ENCODE data around the gene FASLG. TPM values are rescaled to one million over a fixed set of nuclear protein-coding genes. Genes with fewer than 3 reads are reported as not detected.

Gene FASLG
- polyA plus RNA-seq, 4 donors: 0.05 to 0.21 (median 0.16) TPM

DNA sequence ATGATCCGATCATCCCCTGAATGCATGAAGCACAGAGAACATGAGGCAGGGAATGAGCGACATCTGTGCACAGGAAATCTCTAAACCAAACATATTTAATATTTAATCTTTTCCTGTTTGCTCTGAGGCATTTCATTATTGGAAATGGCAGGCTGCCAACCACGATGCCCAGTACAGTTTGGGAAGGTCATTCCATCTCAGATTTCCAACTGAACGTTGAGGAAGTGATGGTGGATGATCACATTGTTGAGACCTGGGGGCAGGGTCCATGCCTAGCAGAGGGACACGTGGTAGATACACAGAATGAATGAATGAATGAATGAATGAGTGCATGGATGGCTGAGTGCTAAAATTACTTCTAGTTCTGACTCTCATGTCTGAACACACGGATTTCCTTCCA is 15.9 kb upstream of the FASLG start:
- DNase-seq (ENCODE audit: low read depth in 4 of 4, low spot score in 3 of 4): no peak

DNA sequence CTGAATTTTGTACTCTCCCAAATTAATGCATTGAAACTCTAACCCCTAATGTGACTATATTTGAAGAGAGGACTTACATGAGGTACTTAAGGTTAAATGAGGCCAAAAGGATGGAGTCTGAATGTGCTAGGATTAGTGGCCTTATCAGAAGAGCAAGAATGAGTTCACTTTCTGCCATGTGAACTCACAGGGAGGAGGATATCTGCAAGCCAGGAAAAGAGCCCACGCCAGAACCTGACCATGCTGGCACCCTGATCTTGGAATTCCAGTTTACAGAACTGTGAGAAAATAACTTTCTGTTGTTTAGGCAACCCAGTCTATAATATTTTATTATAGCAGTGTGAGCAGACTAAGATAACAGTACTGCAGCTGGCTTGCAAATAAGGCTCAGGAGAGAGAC is 12.2 kb upstream of the FASLG start:
- no peak for DNase-seq (ENCODE audit: low read depth in 4 of 4, low spot score in 3 of 4)

DNA sequence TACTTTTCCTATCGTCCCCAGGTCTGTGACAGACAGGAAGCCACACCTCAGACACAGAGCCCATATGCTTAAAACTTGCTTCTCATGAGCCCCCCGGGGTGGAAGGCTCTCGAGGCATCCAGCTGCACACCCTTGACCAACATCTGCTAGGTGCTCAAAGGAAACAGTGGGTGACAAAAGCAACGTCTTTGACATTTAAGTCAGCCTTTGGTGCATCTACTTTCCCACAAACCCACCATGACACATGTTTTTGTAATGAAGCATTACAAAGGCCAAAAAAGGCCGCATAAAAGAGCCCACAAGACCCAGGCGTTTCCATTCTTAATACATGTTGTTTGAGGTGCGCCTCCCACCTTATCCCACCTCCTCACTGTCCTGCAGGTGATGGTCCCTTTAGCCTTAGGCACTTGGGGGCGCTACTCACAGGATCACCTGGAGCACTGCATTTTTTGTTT is 11.8 kb upstream of the FASLG start:
- no peak for DNase-seq (ENCODE audit: low read depth in 4 of 4, low spot score in 3 of 4)

DNA sequence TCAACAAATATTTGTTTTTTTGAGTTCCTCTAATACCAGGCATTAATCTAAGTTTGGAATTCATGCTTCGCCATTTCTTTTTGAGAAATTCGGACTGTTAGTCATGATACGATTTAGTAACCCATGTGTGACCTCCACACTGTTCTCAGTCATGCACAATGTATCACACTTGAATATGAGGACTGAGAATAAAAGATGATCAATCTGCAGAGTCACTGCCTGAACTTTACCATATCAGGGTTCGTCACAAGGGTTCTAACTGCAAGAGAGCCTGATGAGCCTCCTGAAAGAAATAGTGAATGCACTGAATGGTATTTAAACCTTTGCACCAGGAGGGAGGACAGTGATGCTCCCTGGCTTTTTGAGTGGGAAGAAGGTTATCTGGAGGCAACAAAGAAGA is 10.9 kb upstream of the FASLG start:
- DNase-seq (ENCODE audit: low read depth in 4 of 4, low spot score in 3 of 4): no peak

DNA sequence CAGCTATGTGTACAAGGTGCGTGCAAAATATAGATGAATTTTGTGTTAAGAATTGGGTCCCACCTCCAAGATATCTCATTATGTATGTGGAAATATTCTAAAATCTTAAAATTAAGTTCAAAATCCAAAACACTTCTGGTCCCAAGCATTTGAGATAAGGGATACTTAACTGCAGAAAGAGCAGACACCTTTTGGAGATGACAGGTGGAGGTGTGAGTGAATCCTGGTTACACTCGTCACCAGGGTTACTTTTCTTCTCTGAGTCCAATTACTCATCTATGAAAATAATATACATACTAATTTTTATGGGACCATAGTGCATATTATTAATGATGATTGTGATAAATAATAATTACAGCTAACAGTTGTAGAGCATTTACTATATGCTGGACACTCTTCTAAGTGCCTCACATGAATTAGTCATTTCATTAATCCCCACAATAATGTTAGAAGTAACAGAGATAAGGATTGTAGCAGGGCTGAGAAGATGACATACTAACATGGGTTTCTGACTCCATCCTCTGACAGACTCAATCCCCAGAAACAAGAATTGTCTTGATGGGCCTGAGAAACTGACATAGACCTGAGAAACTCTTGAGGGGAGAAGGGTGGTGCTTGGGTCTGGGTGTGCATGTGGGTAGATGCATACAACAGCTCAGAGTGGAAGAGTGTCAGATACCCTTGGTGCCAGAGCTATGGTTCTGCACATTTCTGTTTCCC is 8.3 kb upstream of the FASLG start:
- no peak for DNase-seq (ENCODE audit: low read depth in 4 of 4, low spot score in 3 of 4)

DNA sequence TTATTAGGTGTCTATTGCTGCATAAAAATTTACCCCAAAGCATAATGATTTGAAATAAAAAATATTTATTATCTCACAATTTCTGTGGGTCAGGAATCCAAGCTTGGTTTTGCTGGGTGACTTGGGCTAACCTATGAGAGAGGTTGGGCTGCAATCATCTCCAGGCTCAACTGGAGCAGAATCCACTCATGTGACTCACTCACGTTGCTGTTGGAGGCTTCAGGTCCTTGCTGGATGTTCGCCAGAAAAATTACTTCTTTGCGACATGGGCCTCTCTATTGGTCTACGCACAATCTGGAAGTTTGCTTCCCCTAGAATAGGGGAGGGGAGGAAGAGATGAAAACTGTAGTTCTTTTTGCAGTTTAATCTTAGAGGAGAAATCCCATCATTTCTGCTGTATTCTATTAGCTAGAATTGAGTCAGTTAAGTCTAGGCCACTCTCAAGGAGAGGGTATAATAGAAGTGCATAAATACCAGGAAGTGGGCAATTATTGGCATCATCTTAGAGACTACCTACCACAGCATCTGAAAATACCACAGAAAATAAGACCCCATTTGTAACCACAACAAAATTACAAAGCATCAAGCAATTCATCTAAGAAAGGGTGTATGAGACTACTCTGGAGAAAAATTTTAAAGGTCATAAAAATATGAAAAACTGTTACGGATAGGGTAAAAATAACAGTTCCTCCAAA is 5.7 kb upstream of the FASLG start:
- DNase-seq (ENCODE audit: low read depth in 4 of 4, low spot score in 3 of 4): no peak

DNA sequence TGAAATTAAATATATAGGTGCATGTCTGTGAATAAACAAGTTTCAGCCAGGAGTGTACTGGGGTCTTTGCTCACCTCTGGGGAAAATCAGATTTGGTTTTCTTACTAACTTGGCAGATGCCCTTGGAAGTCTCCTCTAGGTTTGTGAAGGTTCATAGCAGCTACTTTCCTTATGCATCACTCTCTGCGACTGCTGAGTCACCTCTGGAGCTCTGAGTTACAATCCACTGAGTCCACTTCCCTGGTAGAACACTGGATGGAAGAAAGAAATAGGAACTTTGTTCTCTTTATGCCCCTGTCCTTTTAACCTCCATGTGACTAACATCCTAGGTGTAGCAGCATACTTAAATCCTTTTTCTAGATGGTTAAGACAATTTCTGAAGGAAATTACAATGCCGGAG is 4.4 kb upstream of the FASLG start:
- DNase-seq (ENCODE audit: low read depth in 4 of 4, low spot score in 3 of 4): no peak

DNA sequence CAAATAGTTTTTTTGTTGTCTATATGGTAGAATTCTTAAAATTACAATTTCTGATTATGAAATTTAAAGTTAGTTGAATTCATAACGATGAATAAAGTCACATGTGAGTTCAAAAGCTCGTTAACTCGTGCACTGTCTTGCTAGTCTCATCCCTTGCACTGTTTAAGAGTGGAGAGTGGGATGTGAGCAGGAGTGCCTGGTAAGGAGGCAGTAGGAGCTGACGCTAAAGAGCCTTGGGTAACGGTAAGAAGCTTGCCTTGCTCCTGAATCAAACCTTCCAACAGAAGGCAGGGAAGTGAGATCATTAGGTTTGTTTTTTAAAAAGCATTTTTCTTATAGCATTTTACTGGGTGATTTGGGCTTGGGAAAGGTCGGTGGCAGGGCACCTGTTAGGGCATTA is 2.3 kb upstream of the FASLG start:
- DNase-seq (ENCODE audit: low read depth in 4 of 4, low spot score in 3 of 4): no peak

DNA sequence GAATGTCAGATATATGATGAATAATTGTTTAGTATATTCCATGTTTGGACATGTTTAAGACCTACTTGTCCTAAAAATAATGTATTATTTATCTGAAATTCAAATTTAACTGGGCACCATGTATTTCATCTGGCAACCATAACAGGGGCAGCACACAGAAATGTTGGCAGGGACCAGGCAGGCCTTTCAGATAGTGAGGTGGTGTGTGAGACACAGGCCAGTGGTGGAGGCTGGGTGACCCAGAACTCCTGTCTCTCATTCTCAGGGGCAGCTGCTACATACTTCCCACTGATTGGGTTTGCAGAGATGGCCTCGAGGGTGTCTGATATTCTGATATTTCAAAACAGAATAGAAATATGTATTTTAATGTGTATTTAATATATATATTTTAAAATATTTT is 1.3 kb upstream of the FASLG start:
- DNase-seq (ENCODE audit: low read depth in 4 of 4, low spot score in 3 of 4): no peak

DNA sequence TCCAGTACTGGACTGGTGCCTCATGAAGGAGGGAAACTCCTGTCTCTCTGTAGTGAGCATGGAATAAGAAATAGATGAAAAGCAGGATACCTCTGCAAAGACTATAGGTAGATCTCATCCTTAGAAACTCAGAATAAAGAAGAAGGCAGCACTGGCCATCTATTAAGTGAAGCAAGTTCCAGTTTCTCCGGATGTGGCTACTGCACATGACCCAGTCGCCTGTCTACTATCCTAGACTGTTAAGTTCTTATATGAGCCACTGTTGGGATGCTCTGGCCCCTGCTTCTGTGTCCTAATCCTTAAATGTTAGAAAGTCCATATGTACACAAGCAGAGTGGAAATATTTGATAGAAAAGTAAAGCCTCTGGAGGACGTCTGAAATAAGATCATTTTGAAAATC is 2.2 kb downstream of the FASLG start:
- DNase-seq (ENCODE audit: low read depth in 4 of 4, low spot score in 3 of 4): no peak

DNA sequence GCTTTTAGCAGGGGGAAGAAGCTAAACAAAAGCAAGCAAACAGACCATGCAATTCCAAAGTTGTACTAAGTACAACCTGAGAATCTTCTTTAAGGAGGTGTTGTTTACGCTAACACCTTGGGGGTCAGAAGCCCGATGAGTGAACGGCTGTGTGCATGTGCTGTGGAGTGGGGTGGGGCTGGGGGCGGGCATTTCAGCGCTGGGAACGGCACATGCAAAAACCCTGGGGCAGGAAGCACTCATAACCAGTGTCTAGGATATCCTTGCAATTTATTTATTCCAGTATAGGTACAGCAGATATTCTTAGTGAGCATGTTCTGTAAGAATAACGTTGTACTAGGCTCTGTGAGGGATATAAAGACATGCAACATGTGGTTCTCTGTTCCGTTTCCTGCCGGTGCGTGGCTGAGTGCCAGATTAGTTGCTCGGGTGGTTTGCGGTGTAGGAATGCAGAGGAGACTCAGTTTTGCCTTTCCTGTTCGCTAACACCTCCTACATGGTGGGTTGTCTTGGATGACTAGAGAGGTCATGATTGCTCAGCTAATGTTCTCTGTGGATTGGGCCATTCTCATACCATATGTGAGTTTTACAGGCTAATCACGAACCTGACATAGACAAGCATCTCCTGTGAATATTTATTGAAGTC is 3.7 kb downstream of the FASLG start:
- DNase-seq (ENCODE audit: low read depth in 4 of 4, low spot score in 3 of 4): peak in 1 of 4 donors; percentile 5

DNA sequence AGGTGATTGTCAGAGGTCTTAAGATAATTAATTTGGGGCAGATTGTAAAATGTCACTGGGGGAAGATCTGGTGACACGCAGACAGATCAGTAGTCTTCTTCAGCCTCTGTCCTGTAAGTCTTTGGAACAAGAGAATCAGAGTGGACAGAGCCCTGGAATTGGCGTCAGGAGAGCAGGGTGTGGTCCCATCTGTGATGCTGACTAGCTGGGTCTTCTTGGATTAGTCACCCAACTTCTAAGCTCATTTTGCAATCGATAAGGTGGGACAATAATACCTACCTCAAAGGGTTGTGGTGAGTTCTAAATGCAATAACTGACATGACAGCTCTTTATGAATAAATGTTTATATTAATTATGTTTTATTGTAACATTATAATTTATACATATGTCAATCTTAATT is 4.8 kb downstream of the FASLG start:
- no peak for DNase-seq (ENCODE audit: low read depth in 4 of 4, low spot score in 3 of 4)

DNA sequence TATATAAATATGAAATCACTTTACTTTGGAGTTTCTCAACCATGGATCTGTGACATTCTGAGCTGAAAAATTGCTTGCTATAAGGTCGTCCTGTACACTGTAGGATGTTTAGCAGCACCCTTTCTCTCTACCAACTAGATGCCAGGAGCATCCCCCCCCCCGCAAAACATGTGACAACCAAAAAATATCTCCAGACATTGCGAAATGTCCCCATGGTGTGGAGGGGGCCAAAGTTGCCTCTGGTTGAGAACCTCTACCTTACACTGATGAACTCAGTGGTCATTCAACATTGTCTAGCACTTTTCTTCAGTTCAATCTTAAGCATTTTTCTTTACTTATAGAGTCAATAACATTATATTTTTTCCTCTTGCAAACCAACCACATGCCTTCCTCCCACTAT is 9.2 kb downstream of the FASLG start:
- no peak for DNase-seq (ENCODE audit: low read depth in 4 of 4, low spot score in 3 of 4)

DNA sequence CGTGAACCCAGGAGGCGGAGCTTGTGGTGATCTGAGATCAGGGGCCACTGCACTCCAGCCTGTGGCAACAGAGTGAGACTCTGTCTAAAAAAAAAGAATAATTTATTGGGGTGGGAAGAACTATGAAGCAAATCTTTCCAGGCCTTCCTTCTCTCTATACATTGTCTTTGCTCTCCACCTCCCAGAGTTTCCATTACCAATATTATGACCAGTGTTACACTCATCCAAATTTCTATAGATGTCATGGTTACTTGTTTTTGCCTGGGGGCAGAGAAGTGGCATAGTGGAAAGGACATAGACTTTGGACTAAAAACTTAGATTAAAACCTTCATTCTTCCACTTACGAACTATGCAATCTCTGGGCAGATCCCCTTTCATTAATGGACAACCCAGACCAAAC is 10.1 kb downstream of the FASLG start:
- DNase-seq (ENCODE audit: low read depth in 4 of 4, low spot score in 3 of 4): no peak

DNA sequence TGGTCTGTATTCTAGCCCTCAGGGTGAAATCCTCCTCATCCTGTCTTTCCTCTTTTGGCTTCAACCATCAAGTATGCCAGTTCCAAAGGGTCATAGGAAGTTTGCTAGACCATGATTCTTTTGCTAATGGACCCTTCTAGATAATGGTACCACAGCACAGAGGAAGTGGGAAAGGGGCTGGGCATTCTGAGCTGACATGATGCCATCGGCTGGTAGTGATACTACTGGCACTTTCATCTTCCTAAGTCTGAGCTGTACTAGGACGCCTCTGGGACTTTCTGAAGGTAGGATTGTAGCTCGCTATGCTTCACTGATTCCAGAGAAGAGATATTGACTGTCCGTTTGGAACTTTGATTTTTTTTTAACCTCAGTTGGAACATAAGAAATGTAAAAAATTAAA is 11.4 kb downstream of the FASLG start:
- DNase-seq (ENCODE audit: low read depth in 4 of 4, low spot score in 3 of 4): no peak

DNA sequence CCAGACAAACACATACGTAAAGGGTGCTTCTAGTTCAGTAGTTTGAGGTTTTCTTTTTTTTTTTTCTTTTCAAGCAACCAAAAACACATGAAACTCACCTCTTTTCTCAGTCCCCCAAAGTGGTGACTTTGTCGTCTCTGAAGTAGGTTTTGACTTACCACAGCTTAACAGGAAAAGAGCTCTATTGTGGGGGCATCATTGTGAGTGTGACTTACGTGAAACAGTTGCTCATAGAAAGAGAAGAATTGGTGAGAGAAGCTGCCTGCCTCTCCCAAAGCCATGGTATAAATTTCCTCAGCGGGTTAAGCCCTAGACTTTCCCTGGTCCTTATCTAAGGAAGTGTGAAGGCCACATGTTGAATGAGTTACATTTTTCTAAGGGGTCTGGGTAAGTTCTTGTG is 11.9 kb downstream of the FASLG start:
- no peak for DNase-seq (ENCODE audit: low read depth in 4 of 4, low spot score in 3 of 4)

DNA sequence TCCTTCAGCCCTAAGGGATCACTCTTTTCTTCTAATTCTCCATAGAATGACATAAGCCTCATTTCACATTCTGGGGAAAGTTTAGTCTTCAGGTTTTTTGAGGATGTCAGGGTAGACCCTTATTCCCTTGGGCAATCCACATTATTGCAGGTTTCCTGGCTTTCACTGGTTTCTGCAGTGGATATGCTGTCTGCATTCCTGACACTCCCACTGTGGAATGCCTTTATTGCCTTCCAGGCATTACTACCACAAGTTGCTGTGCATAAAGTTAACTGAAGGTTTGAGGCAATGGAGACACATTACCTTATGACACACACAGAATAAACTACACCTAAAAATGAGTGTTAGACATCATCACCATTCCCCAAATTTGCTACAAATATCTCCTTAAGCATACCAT is 12.7 kb downstream of the FASLG start:
- DNase-seq (ENCODE audit: low read depth in 4 of 4, low spot score in 3 of 4): no peak

DNA sequence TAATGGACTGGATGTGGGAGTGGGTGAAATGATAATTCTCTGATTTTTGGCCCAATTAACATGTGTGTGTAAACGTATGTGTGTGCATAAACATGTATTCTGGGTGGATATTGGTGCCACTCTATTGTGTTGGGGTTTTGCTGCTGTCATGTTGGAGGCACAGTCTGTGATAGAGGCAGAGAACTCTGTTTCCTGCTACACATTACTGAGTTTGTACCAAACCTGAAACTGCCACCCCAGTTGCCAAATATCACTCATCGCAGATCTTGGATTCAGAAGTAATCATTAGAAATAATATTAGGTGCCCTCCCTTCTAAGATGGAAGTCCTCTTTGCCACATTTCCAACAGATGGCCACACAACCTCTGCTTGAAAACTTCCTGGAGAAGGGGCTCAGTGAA is 13.8 kb downstream of the FASLG start:
- no peak for DNase-seq (ENCODE audit: low read depth in 4 of 4, low spot score in 3 of 4)

DNA sequence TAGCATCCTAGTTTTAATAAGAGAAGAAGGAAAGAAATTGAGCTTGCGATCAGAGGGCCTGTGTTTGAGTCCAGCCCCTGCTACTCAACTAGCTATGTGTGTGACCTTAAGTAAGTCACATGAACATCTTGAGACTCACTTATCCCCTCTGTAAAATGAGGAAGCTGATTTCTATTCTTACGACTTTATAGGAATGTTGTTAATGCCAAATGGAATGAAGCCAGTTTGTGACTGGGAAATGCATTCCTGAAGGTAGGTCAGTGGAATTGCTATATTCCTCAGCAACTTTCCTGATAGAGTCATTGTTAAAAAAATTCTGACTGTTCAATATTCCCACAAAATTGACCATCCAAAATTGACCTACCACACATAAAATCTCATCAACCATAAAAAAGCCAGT is 14.9 kb downstream of the FASLG start:
- no peak for DNase-seq (ENCODE audit: low read depth in 4 of 4, low spot score in 3 of 4)

DNA sequence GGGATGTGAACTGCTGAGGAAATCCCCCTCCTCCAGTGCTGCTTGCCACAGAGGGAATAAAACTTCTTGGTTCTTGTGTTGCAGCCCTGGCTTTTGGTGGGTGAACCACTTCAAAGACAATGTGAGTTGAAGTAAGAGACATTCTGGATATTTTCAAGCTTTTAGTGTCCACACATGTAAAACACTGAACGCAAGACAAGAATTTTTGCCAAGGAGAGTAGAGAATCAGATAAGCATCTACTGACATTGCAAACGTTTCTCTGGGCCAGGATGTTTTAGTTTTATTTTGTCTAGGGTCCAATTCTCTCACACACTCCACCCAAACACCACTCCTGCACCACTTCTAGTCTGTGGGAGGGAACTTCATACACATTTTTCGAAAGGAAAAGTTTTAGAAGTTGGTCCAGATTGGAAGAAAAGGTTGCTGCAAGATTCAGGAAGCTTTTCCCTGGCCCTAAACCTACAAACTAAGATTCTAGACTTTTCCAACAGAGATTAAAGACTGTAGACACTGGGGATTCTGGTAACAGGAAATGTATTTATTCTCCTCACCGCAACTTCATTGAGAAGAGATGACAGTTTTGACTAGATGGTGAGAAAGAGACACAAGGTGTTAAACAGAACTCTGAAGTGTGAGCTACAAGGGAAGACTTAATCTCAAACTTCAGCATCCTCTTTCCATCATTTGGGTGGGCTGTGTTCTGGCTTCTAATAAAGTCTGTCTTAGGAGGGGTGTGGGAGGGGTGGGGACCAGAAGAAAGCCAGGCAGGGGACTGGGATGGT is 16.1 kb downstream of the FASLG start:
- DNase-seq (ENCODE audit: low read depth in 4 of 4, low spot score in 3 of 4): no peak

Measured in right renal pelvis (tissue), 4 donors.